ENCODE results near the gene BRAF.
"Not testable (repeated sequence)": the region's sequence is repeated elsewhere in the genome, so short reads cannot be mapped to it uniquely, and the experiment has no call there.

Gene BRAF

GRCh38 chr7:140698477-140698876 is 226.3 kb downstream of the BRAF start:
- TF ChIP-seq, protein P1, sequence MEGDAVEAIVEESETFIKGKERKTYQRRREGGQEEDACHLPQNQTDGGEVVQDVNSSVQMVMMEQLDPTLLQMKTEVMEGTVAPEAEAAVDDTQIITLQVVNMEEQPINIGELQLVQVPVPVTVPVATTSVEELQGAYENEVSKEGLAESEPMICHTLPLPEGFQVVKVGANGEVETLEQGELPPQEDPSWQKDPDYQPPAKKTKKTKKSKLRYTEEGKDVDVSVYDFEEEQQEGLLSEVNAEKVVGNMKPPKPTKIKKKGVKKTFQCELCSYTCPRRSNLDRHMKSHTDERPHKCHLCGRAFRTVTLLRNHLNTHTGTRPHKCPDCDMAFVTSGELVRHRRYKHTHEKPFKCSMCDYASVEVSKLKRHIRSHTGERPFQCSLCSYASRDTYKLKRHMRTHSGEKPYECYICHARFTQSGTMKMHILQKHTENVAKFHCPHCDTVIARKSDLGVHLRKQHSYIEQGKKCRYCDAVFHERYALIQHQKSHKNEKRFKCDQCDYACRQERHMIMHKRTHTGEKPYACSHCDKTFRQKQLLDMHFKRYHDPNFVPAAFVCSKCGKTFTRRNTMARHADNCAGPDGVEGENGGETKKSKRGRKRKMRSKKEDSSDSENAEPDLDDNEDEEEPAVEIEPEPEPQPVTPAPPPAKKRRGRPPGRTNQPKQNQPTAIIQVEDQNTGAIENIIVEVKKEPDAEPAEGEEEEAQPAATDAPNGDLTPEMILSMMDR (conservative IDR thresholded peaks at IDR 0.05; ENCODE audit: control insufficient read depth, insufficient read depth, low read depth, low read length) = no peak
- H3K4me3 ChIP-seq (ENCODE audit: control insufficient read depth, low read depth, low read length) = no peak overlapping the region
- no peak for DNase-seq (ENCODE audit: low read depth)

DNA sequence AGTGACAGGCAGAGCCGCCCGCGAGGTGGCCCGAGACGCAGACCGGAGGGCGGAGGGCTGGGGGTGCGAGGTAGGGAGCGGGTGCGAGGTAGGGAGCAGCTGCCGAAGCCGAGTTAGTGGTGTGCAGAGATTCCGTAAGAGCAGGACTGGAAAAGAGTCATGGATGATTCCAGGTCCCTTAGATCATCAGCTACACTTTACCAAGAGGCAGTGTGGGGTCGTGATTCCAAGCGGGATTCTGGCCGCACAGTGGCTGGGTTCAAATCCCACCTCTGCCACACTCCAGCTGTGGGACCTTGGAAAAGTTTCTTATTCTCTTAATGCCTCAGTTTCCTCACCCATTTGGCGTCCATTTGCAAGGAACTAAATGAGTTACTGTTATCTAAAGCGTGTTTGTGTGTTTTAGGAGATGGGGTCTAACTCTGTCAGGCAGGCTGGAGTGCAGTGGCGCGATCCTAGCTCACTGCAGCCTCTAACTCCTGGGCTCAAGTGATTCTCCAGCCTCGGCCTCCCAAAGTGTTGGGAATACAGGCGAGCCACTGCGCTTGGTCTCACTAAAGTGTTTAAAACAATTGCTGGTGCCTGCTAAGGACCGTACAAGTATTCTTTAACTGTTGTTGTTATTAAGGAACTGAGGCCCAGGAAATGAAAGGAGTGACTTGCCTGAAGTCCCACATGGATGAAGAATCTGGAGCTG is 227.1 kb downstream of the BRAF start:
- peak overlapping the region; percentile 87 for H3K4me3 ChIP-seq (ENCODE audit: control insufficient read depth, low read depth, low read length)
- DNase-seq (ENCODE audit: low read depth) = peak; percentile 54
- TF ChIP-seq, protein P1 (conservative IDR thresholded peaks at IDR 0.05; ENCODE audit: control insufficient read depth, insufficient read depth, low read depth, low read length) = no peak

GRCh38 chr7:140696680-140697446 is 227.9 kb downstream of the BRAF start, which contains the start of gene NDUFB2:
NDUFB2 (plus strand) TSS chr7:140696708; CDS start chr7:140696745, 37 bp downstream.
- peak within 1 kb of the TSS; percentile 87 for H3K4me3 ChIP-seq (ENCODE audit: control insufficient read depth, low read depth, low read length)
- DNase-seq (ENCODE audit: low read depth) = peak; percentile 71
- TF ChIP-seq, protein P1 (conservative IDR thresholded peaks at IDR 0.05; ENCODE audit: control insufficient read depth, insufficient read depth, low read depth, low read length) = no peak

GRCh38 chr7:140696024-140696679 is 228.6 kb downstream of the BRAF start:
- DNase-seq (ENCODE audit: low read depth) = peak; percentile 88
- H3K4me3 ChIP-seq (ENCODE audit: control insufficient read depth, low read depth, low read length) = peak overlapping the region; percentile 87
- TF ChIP-seq, protein P1 (conservative IDR thresholded peaks at IDR 0.05; ENCODE audit: control insufficient read depth, insufficient read depth, low read depth, low read length) = no peak

DNA sequence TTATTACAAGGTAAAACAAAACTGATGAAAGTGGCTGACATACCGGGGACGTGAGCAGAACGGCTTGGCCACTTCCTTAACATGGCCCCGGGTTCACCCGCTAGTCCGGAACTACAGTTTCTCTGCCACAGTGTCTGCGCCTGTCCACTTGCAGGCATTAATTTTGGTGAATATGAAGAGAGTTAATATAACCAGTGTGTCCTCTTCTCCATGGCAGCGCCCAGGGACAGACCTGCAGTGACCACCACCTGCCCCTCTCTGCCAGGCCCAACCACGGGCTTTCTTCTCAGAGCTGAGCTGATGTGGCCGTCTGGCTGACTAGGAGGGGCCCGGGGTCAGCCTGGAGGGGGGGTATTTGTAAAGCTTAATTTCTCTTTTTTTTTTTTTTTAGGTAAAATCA is 229.3 kb downstream of the BRAF start:
- H3K4me3 ChIP-seq (ENCODE audit: control insufficient read depth, low read depth, low read length) = no peak overlapping the region
- no peak for DNase-seq (ENCODE audit: low read depth)
- TF ChIP-seq, protein P1 (conservative IDR thresholded peaks at IDR 0.05; ENCODE audit: control insufficient read depth, insufficient read depth, low read depth, low read length) = no peak

DNA sequence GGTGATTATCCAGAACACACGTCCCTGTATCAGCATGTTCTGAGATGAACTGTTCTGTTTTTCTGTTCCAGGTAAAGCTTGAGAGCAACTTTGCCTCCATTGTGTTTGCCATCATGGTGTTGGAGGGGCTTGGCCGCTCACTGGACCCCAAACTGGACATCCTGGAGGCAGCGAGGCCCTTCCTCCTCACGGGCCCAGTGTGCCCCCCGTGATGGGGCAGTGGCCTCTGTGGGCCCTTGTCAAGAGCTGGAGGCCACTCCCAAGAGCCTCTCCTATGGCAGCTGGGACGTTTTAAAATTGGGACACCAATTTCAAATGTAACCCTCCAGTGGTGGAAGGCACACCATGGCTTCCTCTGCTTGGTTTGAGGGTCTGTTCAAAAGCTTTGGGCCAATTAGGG is 230.1 kb downstream of the BRAF start:
- TF ChIP-seq, protein P1 (conservative IDR thresholded peaks at IDR 0.05; ENCODE audit: control insufficient read depth, insufficient read depth, low read depth, low read length) = no peak
- no peak for DNase-seq (ENCODE audit: low read depth)
- no peak overlapping the region for H3K4me3 ChIP-seq (ENCODE audit: control insufficient read depth, low read depth, low read length)

DNA sequence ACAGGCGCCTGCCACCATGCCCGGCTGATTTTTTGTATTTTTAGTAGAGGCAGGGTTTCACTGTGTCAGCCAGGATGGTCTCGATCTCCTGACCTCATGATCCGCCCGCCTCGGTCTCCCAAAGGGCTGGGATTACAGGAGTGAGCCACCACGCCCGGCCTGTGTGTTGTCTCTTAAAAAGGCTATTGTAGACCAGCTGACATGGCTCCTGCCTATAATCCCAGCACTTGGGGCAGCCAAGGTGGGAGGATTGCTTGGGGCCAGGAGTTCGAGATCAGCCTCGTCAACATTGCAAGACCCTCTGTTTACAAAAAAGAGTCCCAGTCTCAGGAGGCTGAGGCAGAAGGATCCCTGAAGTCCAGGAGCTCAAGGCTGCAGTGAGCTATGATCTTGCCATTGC is 230.9 kb downstream of the BRAF start:
- not testable (repeated sequence) for DNase-seq (ENCODE audit: low read depth); H3K4me3 ChIP-seq (ENCODE audit: control insufficient read depth, low read depth, low read length)
